SU-DHL-6 (cell line): ENCODE data around the gene GORASP1.

ENCODE experiments used
- EZH2phosphoT487 ChIP-seq: fragments of 200-600 bp; sonication (generic), shearing (Covaris generic); conservative IDR thresholded peaks from 2 replicates; pipeline ENCODE4 v1.6.1; 2018; ENCODE audit warnings: mild to moderate bottlenecking, antibody characterized with exemption, low read length, moderate library complexity, mixed read lengths
- TF ChIP-seq, protein P1 (sequence below): fragments of 200-600 bp; sonication (generic); IDR thresholded peaks from one replicate; pipeline ENCODE4 v1.5.1; 2017; ENCODE audit warnings: antibody characterized with exemption, mild to moderate bottlenecking, low read length, moderate library complexity; ENCODE audit not compliant: insufficient read depth, poor library complexity, severe bottlenecking

DNA sequence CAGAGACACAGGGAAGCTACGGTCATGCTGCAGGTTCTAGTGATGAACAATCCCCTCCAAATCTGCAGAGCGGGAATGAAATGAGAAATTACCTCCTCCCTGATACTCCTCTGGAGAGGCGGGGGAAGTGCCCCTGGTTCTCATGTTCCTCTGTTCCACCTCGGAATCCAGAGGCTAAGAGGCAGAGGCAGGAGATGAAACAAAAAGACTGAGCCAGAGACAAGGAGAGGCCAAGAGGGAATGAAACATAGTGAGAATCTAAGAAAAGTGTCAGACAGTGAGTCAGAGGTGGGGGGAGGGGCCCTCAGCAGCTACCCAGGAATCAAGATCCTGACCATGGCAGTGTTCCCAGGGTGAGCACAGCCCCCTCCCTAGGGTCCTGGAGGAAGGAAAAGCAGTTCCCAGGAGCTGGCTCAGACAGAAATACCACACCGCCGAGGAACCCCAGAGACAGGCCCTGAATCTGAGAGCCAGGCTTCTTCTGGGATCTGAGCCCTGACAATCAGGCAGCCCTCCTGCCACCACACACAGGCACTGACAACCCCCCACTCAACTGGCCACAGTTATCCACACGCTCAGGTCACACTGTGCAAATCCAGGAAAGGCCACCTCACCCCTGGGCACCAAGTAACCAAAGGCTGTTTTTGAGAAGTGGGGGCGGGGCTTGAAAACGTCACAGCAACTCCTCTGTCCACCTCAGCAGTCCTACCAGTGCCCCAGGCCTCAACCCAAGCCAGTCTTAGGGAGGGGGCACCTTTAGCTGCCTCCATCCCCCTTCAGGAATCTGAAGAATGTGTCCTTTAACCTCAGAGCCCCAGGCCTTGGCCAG, 43.6 kb upstream of the GORASP1 start:
- TF ChIP-seq, protein P1, sequence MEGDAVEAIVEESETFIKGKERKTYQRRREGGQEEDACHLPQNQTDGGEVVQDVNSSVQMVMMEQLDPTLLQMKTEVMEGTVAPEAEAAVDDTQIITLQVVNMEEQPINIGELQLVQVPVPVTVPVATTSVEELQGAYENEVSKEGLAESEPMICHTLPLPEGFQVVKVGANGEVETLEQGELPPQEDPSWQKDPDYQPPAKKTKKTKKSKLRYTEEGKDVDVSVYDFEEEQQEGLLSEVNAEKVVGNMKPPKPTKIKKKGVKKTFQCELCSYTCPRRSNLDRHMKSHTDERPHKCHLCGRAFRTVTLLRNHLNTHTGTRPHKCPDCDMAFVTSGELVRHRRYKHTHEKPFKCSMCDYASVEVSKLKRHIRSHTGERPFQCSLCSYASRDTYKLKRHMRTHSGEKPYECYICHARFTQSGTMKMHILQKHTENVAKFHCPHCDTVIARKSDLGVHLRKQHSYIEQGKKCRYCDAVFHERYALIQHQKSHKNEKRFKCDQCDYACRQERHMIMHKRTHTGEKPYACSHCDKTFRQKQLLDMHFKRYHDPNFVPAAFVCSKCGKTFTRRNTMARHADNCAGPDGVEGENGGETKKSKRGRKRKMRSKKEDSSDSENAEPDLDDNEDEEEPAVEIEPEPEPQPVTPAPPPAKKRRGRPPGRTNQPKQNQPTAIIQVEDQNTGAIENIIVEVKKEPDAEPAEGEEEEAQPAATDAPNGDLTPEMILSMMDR = no peak
- no peak for TF ChIP-seq EZH2phosphoT487
